Endothelial cell of umbilical vein (primary cell): Measurements from ENCODE around the gene KPNA5. TPM values are rescaled to one million over a fixed set of nuclear protein-coding genes. Genes with fewer than 3 reads are reported as not detected.

ENCODE experiments used
- BruUV-seq: library from RNA; stranded (reverse); fragments of 400-500 nt; replicated peaks from 2 replicates; lab custom pipeline; 2021; lab: Mats Ljungman, UMichigan
- CTCF ChIA-PET: fragments of 300-600, 350-600 bp; sonication (Branson Sonifier 250); formaldehyde crosslinking; loops from one replicate; lab custom pipeline; 2021; ENCODE audit warnings: antibody characterized with exemption, inconsistent platforms; lab: Charles Lee
- POLR2A ChIA-PET: fragments of 300-600, 350-600 bp; sonication (Branson Sonifier 250); formaldehyde crosslinking; loops from one replicate; lab custom pipeline; 2021; ENCODE audit warnings: antibody characterized with exemption, inconsistent platforms; lab: Charles Lee
- DNase-seq: peaks from one replicate; pipeline ENCODE4 v3.0.0-alpha.2; 2011; ENCODE audit warnings: low read depth, low spot score
- FAIRE-seq: peaks from 2 replicates; lab custom pipeline; 2011; peaks lifted over from hg19 to GRCh38; lab: Jason Lieb, UNC
- H2AFZ ChIP-seq: 2 replicates; pipeline ENCODE4 v1.6.0; 2012; ENCODE audit warnings: low read depth, low read length, control low read depth, inconsistent platforms
- H3K27ac ChIP-seq: 2 replicates; pipeline ENCODE4 v1.5.1; 2011; ENCODE audit warnings: low read depth, mild to moderate bottlenecking, control low read depth, low read length, moderate library complexity; ENCODE audit not compliant: insufficient read depth
- H3K27me3 ChIP-seq, 2 experiments: 2 replicates each; pipeline versions ENCODE4 v1.6.0 to v1.6.1; 2011; ENCODE audit warnings: low read length in 2 of 2, mixed read lengths in 1 of 2; ENCODE audit not compliant: control insufficient read depth in 2 of 2, insufficient read depth in 2 of 2
- H3K36me3 ChIP-seq, 2 experiments: 2 replicates in 1 of 2; 3 replicates in 1 of 2; pipeline ENCODE4 v1.5.1; 2011; ENCODE audit warnings: low read length in 2 of 2, mild to moderate bottlenecking in 1 of 2, moderate library complexity in 1 of 2; ENCODE audit not compliant: control insufficient read depth in 2 of 2, insufficient read depth in 2 of 2; ENCODE audit errors: extremely low read depth in 1 of 2
- H3K4me1 ChIP-seq: 3 replicates; pipeline ENCODE4 v1.5.1; 2011; ENCODE audit warnings: mild to moderate bottlenecking, low read length; ENCODE audit not compliant: control insufficient read depth, insufficient read depth; ENCODE audit errors: extremely low read depth
- H3K4me2 ChIP-seq: 2 replicates; pipeline ENCODE4 v1.6.1; 2011; ENCODE audit warnings: low read length, control low read depth, mixed read lengths; ENCODE audit not compliant: insufficient read depth
- H3K4me3 ChIP-seq, 3 experiments: fragments of 200-600 bp in 1 of 3; sonication (generic), shearing (Covaris generic) in 1 of 3; replicated peaks in 1 of 3; 2 replicates each; pipeline ENCODE4 v1.5.1; 2011 to 2016; ENCODE audit warnings: control low read depth in 3 of 3, low read length in 3 of 3, mild to moderate bottlenecking in 2 of 3, inconsistent platforms in 1 of 3, low read depth in 1 of 3, moderate library complexity in 1 of 3; ENCODE audit not compliant: insufficient read depth in 1 of 3
- H3K79me2 ChIP-seq: 2 replicates; pipeline ENCODE4 v1.6.0; 2012; ENCODE audit warnings: low read length, inconsistent platforms; ENCODE audit not compliant: control insufficient read depth, insufficient read depth
- H3K9ac ChIP-seq: replicated peaks from 2 replicates; pipeline ENCODE3; 2011; ENCODE audit warnings: low read length, control low read depth; ENCODE audit not compliant: insufficient read depth; ENCODE audit errors: extremely low read depth
- H3K9me1 ChIP-seq: replicated peaks from 3 replicates; pipeline ENCODE4 v1.6.0; 2011; ENCODE audit warnings: mild to moderate bottlenecking, low read length; ENCODE audit not compliant: control insufficient read depth, insufficient read depth; ENCODE audit errors: extremely low read depth
- H3K9me3 ChIP-seq: replicated peaks from 2 replicates; pipeline ENCODE4 v1.5.1; 2012; ENCODE audit warnings: low read length, inconsistent platforms; ENCODE audit not compliant: control insufficient read depth, insufficient read depth
- H4K20me1 ChIP-seq: replicated peaks from 2 replicates; pipeline ENCODE3; 2011; ENCODE audit warnings: mild to moderate bottlenecking, low read length; ENCODE audit not compliant: control insufficient read depth, insufficient read depth; ENCODE audit errors: extremely low read depth
- EZH2 ChIP-seq: IDR thresholded peaks from 2 replicates; pipeline ENCODE4 v1.6.1; 2012; ENCODE audit warnings: borderline replicate concordance, low read depth, mild to moderate bottlenecking, moderate library complexity, low read length, inconsistent platforms; ENCODE audit not compliant: severe bottlenecking
- FOS ChIP-seq: IDR thresholded peaks from 2 replicates; pipeline ENCODE4 v1.6.1; 2011; ENCODE audit warnings: mild to moderate bottlenecking, low read length, moderate library complexity, borderline replicate concordance; ENCODE audit not compliant: insufficient read depth
- GATA2 ChIP-seq: IDR thresholded peaks from 2 replicates; pipeline ENCODE4 v1.7.0; 2011; ENCODE audit warnings: low read depth, mild to moderate bottlenecking, moderate library complexity, mixed read lengths, low read length; ENCODE audit not compliant: insufficient read length, insufficient read depth
- JUN ChIP-seq: IDR thresholded peaks from 2 replicates; pipeline ENCODE4 v1.6.1; 2011; ENCODE audit warnings: borderline replicate concordance, low read depth; ENCODE audit not compliant: insufficient read length, insufficient read depth
- MAX ChIP-seq: IDR thresholded peaks from 2 replicates; pipeline ENCODE4 v1.6.1; 2011; ENCODE audit not compliant: insufficient read depth, insufficient read length
- MYC ChIP-seq: IDR thresholded peaks from one replicate; pipeline ENCODE4 v1.6.1; 2011; ENCODE audit warnings: mild to moderate bottlenecking, low read depth, low read length
- POLR2A ChIP-seq: IDR thresholded peaks from 2 replicates; pipeline ENCODE4 v1.6.1; 2012; ENCODE audit warnings: low read depth, mild to moderate bottlenecking, control low read depth, low read length
- POLR2AphosphoS5 ChIP-seq: IDR thresholded peaks from 2 replicates; pipeline ENCODE4 v1.6.1; 2012; ENCODE audit warnings: low read depth, mild to moderate bottlenecking, control low read depth, low read length, moderate library complexity; ENCODE audit not compliant: insufficient read depth
- dilution Hi-C: fragments of 300-500 bp; cut with MboI; formaldehyde crosslinking; loops from one replicate; pipeline ENCODE4 v1.15.0; 2019; ENCODE audit warnings: low sequenced_read_pairs; ENCODE audit not compliant: extremely low pct_ligation_motif_present
- intact Hi-C: fragments of 100-400 bp; cut with micrococcal nuclease; formaldehyde crosslinking; loops from one replicate; pipeline ENCODE4 v1.10.0; 2022
- polyA plus RNA-seq, 4 experiments: library from polyadenylated mRNA; depleted of rRNA in 3 of 4; stranded (reverse) in 3 of 4; unstranded in 1 of 4; fragments of >200 nt; gene quantifications; 2 replicates each; pipeline versions ENCODE4 v1.2.1 to v1.2.3, GENCODE V29; 2011 to 2012; ENCODE audit warnings: missing spikeins in 1 of 4
- total RNA-seq: library from RNA; stranded (reverse); gene quantifications from 2 replicates; pipeline ENCODE4 v1.2.3, GENCODE V29; 2021
- TF ChIP-seq, protein P1 (sequence below), 2 donors: IDR thresholded peaks; 1 replicate in 1 of 2; 2 replicates in 1 of 2; pipeline ENCODE4 v1.5.1; 2011; ENCODE audit warnings: low read length in 2 of 2, mild to moderate bottlenecking in 2 of 2, moderate library complexity in 2 of 2, control low read depth in 1 of 2, inconsistent platforms in 1 of 2, low read depth in 1 of 2; ENCODE audit not compliant: insufficient read depth in 1 of 2; ENCODE audit errors: extremely low read depth in 1 of 2

Gene KPNA5
- total and polyA plus RNA-seq, 2 donors (not counting 3 experiments of a cell fraction or from before 2014, with no cell fraction given) = 1.6 to 8.9 TPM

- ChIA-PET POLR2A (no interaction called here), CTCF (no interaction called here)
- dilution Hi-C loops = no loop called here
- Histone ChIP-seq H3K9me1 (no peaks in the 10 kb centered on the region), H3K27me3 (peaks cover 0 to 1% of the 10 kb centered on the region in 2 experiments), H3K27ac (no peak overlapping the region), H3K79me2 (no peaks in the 10 kb centered on the region), H3K4me2 (no peak overlapping the region), H3K36me3 (no peaks in the 10 kb centered on the region), H3K9ac (no peak overlapping the region), H3K9me3 (no peaks in the 10 kb centered on the region), H3K4me1 (peaks cover 2% of the 10 kb centered on the region), H2AFZ (no peak overlapping the region), H3K4me3 (no peak overlapping the region), H4K20me1 (no peaks in the 10 kb centered on the region)
- FAIRE-seq = no peak
- intact Hi-C loops = no loop called here
- no TSS peak for BruUV-seq
- no peak for TF ChIP-seq FOS
- TF ChIP-seq MYC = no peak
- TF ChIP-seq MAX = no peak
- TF ChIP-seq JUN = no peak
- TF ChIP-seq, protein P1, sequence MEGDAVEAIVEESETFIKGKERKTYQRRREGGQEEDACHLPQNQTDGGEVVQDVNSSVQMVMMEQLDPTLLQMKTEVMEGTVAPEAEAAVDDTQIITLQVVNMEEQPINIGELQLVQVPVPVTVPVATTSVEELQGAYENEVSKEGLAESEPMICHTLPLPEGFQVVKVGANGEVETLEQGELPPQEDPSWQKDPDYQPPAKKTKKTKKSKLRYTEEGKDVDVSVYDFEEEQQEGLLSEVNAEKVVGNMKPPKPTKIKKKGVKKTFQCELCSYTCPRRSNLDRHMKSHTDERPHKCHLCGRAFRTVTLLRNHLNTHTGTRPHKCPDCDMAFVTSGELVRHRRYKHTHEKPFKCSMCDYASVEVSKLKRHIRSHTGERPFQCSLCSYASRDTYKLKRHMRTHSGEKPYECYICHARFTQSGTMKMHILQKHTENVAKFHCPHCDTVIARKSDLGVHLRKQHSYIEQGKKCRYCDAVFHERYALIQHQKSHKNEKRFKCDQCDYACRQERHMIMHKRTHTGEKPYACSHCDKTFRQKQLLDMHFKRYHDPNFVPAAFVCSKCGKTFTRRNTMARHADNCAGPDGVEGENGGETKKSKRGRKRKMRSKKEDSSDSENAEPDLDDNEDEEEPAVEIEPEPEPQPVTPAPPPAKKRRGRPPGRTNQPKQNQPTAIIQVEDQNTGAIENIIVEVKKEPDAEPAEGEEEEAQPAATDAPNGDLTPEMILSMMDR (IDR thresholded peaks at IDR 0.05; ENCODE audit: extremely low read depth in 1 of 2, insufficient read depth in 1 of 2, low read depth in 1 of 2, low read length in 2 of 2) = no peak
- TF ChIP-seq POLR2AphosphoS5 = no peak
- TF ChIP-seq GATA2 = no peak
- TF ChIP-seq EZH2 = no peak
- no peak for TF ChIP-seq POLR2A
- DNase-seq = no peak
These were observed 92.9 kb downstream of the KPNA5 start for GRCh38 chr6:116773886-116774285.
